GM21367 (cell line): ENCODE measurements around the gene DAGLA.

Source experiments
- ATAC-seq: cut with Tn5 transposase; IDR thresholded peaks from one replicate; pipeline ENCODE4 v1.9.1; 2021; ENCODE audit not compliant: unreplicated experiment

DAGLA gene

DNA sequence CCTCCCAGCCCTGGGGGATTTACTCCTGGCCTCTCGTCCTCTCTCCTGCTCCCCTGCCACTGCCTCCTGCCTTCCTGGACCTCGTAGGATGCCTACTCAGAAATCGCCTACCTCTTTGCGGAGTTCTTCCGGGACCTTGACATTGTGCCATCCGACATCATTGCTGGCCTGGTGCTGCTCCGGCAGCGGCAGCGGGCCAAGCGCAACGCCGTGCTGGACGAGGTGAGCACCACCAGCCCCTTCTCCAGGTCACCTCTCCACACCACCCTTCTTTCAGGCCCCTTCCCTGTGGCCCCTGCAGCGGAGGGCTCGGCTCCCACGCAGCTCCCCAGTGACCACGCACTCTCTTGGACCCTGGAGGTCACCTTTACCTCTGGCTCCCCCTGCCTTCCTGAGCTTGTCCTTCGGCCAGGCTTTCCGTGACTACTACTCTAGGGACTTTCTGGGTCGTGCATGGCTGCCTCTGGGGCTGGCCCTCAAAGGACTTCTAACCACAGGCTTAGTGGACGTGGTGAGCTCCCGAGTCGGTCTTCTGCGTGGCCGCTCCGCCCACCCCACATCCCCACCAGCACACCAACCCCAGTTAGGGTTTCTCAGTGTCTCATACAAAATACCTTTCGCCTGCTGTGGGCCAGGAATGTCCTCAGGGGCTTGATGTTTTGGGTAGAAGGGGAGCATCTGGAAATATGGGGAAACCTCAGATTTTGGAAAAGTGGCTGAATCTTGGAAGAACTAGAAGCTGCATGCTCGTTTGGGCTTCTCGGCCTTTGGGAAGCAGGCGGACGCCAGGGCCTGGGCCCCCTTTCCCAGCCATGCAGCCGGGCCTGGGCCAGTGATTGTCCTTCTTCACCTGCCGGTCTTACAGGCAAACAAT lies 48.1 kb downstream of the DAGLA start:
- no peak for ATAC-seq

DNA sequence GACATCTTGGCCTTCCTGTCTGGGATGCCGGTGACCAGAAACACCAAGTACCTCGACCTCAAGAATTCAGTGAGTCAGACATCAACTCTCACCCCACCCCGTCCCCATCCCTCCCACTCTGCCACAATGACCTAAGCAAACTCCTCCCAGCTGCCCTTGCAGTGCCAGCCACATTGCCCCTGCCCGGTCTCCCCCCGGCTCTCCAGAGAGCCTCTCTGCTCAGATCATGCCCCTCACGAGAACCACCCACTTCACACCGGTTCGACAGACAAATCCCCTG lies 48.7 kb downstream of the DAGLA start:
- ATAC-seq: no peak

DNA sequence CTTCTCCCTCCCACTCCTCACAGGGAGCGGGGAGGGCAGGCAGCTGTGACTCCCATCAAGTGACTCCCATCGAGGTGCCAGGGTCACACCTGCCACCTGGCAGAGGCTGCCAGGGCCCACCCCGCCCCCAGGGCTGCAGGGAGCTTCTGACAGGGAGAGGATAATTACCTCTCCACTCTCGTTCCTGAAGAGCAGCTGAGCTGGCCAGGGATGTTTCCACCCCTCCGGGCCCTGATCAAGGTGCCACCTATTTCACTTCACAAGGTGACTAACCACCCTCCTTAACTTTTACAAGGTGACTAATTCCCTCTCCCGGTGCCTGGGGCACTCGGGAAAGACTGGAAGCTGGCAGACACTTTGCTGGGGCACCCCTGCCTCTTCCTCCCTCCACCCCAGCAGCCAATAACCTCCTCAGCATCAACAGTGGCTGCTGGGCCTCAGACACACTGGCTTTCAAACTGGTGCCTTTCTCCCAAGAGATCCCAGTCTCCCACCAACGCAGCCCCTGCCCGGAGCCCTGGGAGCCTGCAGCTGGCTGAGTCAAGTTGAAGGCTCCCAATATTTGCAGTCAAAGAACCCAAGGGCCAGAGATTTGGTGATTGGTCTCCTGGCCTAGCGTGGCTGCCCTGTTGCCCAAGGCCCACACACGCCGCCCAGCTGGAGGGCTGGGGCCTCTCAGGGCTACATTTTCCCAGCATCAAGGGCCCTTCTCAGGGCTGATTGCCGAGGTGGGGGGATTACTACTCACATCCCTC lies 50.2 kb downstream of the DAGLA start:
- no peak for ATAC-seq

DNA sequence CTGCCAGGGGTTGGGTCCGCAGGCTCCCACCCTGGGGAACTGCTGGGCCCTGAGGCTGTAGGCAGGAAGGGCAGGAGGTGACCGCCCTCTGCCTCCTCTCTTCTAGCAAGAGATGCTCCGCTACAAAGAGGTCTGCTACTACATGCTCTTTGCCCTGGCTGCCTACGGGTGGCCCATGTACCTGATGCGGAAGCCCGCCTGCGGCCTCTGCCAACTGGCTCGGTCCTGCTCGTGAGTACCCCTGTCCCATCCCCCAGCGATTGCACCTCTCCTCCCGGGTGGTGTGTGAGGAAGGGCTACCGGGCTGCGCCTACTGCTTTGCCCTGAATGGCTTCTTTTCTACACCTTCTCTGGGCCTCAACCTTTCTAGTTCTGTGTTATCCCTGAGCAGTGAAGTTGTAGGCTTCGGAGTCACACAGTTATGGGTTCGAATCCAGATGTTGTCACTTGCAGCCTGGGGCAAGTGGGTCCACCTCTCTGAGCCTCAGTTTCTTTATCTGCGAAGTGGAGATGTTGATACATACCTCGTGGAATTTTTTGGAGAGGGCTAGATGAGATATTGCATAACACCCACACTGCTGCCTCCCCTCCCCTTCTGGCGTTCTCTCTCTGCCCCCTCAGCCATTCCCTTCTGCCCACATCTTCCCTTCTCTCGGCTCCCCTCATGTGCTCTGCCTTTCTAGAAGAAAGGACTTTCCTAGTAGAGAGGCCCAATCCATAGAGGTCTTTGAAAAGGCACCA lies 51.2 kb downstream of the DAGLA start:
- no peak for ATAC-seq

DNA sequence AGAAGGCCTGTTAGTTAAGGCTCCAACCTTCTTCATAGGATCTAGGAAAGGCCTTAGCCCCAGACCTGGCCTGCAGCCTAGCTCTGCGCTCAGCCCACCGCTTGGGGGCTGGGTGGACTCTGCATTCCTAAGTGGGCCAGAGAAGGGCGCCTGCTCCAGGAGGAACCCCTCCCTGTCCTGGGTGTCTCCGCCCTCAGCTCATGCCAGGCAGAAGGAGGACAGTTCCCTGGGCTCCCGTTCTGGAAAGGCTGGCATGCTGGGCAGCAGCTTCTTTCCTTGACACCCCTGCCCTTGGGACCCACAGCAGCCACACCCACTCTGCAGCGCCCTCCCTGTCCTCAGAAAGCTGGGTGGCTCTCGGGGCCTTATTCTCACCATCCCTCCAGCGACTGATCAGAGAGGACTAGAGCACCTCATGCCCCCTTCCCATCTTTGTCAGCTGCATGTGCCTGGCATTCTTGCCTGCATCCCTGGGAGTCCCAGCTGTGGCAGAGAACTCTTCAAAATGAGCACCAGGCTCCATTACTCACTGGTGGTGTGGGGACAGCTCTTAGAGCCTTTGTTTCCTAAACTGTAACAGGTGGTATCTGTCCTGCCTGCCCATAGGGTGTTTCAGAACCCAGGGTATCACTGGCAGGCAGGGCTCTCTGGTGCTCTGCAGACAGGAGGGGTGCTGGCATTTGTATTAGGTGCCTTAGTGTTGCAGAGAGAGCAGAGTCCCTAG lies 51.9 kb downstream of the DAGLA start:
- no peak for ATAC-seq

DNA sequence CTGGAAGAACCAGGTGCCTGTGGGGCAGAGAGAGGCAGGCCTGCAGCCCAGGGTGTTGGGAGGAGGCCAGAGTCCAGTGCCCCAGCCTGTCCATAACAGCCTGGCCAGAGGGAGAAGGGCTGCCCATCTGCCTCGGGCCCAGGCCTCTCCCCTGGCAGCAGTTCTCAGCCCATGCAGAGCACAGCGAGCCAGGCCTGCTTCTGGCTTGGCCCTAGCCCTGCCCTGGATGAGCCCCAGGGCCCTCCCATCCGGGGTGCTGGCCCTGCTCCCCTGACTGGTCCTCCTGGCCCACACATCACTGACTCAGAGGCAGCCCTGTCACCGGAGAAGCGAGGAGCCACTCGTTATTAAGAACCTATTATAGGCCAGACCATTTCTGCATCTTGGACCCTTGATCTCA lies 52.5 kb downstream of the DAGLA start:
- ATAC-seq: no peak

DNA sequence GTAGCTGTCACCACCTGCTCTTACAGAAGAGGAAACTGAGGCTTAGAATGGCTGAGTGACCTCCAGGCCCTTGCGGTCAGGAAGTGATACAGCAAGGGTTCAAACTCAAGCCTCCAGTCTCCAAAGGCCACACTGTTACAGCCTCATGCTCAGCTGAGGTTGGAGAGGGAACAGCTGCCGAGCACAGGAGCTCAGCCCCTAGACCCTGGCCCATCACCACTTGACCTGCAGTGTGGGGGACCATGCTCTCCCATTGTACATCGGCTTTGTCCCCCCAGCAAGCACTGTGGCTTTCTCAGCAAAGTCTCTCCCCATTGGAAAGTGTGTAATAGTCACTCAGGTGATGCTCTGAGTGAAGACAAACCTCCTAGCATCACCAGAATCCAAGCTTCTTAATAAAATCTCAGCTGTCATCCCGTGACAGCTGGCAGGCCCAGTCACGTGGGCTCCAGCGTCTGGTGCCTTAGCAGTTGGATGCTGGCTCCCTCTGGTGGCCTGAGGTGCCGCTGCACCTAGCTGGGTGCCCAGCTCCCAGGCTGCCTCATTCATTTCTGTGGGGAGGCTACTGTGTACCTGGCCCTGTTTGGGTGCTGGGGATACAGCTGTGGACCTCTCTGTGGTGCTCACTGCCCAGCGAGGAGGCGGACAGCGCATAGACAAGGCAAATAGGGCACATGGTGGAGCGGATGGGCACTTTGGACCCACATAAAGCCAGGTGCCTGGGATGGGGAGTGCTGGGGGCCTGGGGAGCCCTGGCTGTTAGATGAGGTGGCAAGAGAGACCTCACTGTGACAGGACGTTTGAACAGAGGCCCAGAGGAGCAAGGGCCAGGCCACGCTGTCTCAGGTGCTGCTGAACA lies 53.2 kb downstream of the DAGLA start:
- peak; percentile 56 for ATAC-seq

DNA sequence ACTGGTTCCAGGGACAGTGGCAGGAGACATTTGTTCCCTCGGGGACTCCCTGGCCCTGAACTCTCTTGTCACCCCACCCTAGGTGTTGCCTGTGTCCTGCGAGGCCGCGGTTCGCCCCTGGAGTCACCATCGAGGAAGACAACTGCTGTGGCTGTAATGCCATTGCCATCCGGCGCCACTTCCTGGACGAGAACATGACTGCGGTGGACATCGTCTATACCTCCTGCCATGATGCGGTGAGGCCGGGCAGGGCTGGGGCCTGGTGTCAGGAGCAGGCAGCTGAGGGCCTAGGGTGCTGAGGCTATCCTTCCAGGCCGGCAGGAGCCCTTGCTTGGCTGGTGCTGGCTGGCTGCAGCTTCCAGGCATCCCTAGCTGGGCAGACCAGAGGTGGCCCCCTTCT lies 54.6 kb downstream of the DAGLA start:
- no peak for ATAC-seq

DNA sequence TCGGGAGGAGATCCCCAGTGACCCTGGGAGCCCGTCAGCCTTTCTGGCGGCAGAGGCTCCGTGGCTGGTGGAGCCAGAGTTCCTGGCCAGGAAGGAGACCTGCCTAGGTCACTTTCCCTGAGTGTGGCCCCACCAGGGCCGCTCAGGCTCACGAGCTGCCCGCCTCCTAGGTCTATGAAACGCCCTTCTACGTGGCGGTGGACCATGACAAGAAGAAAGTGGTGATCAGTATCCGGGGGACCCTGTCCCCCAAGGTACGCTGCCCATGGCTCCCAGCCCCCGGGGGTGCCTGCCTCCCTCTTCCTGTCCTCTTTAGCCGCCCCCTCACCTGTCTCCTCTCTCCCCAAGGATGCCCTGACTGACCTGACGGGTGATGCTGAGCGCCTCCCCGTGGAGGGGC lies 55.2 kb downstream of the DAGLA start:
- ATAC-seq: no peak

DNA sequence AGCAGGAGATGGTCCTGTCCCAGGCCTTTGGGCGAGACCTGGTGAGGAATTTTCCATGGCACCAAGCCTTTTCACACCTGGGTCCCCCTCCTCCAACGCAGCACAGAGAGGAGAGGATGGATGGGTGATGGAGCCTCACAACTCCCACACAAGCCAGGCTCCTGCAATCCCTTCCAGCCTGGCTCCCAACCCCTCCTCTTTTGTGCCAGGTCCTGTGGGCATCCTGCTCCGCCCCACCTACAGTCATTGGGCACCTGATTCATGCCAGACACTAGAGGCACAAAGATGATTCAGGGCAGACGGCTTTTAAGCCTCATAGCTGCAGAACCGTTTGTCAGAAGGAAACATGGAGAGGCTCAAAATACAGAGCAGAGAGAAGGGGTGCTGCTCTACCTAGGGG lies 56.1 kb downstream of the DAGLA start:
- ATAC-seq: no peak

DNA sequence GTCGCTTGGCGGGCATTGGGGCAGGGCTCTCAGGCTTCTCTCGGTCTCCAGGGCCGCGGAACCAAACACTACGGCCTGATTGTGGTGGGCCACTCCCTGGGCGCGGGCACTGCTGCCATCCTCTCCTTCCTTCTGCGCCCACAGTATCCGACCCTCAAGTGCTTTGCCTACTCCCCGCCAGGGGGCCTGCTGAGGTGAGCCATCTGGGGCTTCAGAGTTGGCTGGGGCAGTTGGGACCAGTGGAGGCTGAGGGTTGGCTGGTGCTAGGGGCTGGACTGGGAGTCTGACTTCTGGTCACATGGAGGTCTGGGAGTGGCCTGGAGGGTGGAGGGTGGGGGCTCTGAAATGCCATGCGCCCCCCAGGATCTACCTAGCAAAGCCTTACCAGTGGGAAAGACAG lies 56.9 kb downstream of the DAGLA start:
- ATAC-seq: no peak

DNA sequence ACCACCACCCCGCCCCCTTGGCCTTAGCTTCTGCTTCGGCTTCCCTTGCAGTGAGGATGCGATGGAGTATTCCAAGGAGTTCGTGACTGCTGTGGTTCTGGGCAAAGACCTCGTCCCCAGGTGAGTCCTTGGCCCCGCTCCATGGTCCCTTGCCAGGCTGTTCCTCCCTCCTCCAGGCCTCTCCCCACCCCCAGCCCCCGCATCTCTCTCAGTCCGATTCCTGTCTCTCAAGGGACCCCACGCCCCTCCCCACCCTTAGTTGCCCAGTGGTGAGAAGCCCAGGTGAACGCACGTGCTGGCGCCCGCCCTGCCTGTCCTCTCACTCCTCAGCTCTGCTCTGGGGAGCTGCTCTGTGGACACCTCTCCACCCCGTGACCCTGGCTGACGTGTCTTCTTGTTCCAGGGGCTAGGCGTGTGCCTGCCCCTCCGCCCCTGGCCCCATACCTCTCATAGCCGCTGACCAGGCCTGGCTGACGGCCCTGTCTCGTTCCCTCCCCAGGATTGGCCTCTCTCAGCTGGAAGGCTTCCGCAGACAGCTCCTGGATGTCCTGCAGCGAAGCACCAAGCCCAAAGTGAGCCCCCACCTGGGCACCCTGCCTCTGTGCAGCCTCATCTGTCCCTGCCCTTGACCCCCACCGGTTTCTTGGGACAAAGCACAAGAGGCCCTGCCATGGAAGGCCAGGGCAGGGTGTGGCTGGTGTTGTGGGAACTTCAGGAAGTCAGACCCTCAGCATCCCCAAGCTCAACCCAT lies 57.6 kb downstream of the DAGLA start:
- no peak for ATAC-seq

DNA sequence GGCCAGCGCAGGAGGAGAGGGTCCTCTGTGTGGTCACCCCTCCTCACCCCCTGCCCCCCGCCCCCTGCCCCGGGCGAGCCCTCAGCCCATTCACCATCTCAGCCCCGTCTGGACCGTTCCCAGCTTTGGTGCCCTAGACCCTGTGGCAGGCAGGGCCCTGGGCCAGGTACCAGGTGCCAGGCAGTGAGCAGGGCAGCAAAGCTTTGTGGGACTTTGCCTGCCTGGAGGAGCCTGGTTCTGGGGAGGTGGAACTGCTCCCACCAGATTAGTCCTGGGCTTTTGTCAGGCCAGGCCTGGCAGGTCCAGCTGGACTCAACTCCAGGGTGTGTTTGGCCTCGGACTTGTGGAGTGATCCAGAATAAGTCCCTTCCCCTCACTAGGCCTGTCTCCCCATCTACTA lies 58.6 kb downstream of the DAGLA start:
- ATAC-seq: no peak

DNA sequence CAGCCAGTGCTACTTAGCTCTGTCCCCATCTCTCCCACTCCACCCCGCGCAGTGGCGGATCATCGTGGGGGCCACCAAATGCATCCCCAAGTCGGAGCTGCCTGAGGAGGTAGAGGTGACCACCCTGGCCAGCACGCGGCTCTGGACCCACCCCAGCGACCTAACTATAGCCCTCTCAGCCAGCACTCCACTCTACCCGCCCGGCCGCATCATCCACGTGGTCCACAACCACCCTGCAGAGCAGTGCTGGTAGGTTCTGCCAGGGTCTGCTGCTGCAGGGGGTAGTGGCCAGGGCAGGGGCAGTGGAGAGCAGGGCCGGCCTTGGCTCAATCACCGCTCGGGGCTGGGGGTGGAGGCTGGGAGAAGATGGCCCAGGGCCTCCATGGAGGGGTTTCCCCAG lies 59.2 kb downstream of the DAGLA start:
- ATAC-seq: no peak

DNA sequence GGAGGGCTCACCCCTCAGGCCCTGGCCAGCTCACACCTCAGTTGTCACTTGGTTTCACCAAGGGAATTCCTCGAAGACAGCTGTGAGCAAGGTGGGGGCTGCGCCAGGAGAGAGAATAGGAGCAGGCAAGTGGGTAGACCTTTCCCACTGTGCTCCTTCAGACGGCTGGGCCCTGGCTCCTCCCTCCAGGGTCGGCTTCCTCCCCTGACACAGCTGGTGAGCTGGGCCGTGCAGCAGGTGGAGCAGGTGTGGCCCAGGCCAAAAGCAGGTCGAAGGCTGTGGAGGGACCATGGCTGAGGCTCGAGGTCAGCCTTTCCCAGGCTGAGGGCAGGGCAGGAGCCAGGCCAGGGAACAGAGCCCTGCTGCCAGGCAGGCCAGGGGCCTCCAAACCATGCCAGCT lies 59.8 kb downstream of the DAGLA start:
- ATAC-seq: no peak

DNA sequence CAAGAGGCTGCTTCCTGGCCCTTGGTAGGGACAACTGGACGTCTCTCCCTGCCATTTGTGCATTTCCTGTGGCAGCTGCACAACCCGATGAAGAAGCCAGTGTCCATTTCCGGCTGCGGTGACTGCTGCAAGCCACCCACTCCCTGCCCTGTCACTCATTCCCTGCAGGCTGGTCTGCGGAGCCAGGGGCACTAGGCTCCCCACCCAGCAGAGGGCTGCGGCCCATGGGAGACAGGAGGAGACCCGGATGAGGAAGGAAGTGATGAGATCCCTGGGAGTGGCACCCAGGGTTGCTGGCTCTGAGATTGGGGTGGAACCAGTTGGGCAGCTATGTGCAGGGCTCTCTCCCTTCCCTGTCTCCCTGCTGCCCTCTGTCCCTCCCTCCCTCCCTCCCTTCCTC lies 62.2 kb downstream of the DAGLA start:
- no peak for ATAC-seq

DNA sequence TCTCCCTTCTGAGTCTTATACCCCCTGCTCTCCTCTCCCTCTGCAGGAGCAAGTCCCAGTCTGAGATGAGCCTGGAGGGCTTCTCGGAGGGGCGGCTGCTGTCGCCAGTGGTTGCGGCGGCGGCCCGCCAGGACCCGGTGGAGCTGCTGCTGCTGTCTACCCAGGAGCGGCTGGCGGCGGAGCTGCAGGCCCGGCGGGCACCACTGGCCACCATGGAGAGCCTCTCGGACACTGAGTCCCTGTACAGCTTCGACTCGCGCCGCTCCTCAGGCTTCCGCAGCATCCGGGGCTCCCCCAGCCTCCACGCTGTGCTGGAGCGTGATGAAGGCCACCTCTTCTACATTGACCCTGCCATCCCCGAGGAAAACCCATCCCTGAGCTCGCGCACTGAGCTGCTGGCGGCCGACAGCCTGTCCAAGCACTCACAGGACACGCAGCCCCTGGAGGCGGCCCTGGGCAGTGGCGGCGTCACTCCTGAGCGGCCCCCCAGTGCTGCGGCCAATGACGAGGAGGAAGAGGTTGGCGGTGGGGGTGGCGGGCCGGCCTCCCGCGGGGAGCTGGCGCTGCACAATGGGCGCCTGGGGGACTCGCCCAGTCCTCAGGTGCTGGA lies 63.4 kb downstream of the DAGLA start:
- ATAC-seq: no peak

DNA sequence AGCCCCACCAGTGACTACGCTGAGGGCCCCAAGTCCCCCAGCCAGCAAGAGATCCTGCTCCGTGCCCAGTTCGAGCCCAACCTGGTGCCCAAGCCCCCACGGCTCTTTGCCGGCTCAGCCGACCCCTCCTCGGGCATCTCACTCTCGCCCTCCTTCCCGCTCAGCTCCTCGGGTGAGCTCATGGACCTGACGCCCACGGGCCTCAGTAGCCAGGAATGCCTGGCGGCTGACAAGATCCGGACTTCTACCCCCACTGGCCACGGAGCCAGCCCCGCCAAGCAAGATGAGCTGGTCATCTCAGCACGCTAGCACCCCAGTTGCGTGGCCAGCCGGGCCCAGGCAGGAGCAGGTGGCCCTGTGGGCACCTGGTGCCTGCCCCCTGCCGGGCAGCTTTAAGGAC lies 64.0 kb downstream of the DAGLA start:
- no peak for ATAC-seq

DNA sequence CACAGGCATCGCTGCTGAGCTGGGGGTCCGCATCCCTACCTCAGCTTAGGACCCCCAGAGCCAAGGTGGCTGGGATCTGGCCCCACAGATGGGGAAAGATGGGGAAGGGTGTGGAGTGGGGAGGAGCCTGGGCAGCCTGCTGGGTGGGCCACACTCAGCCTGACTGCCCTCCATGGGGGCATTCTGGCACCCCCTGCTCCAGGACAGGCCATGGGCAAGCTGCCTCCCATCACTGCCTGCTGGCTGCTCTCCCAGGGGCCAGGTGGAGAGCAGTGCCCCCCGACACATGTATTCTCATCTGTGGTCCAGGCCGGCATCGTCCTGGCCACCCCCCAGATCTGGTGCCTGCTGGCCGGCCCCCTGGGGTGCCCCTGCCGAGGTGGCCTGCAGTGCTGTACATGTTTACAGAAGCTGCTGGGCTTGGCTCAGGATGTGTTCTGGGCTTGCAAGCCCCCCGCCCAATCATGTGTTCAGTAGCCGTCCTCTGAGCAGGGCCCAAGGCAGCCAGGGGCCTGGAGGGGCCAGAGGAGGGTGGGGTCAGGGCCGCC lies 64.5 kb downstream of the DAGLA start:
- no peak for ATAC-seq
